ENCODE data around the gene MFF.
"Not testable (repeated sequence)": the region's sequence is repeated elsewhere in the genome, so short reads cannot be mapped to it uniquely, and the experiment has no call there.

Gene MFF

DNA sequence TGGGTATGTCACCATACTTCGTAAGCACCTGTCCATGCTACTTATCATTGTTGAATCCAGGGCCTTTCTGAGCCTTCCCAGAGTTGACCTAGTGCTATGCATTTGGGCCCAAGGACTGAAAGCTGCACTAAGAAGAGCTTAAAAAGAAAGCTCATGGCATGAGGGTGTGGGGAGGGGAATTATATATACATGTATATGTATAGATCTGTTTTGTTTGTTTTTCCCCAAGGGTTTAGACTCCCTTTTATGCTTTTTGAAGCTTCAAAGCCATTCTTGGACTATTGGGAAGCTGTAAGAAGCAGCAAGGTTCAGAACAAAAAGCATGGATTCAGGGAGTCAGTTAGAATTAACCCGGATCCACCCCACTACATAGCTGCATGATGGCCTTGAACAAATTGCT lies 23.3 kb downstream of the MFF start:
- no peaks in the 10 kb centered on the region for H3K27me3 Mint-ChIP-seq
- peaks cover 51% of the 10 kb centered on the region for H3K36me3 Mint-ChIP-seq (ENCODE audit: low read depth)
- H3K4me3 Mint-ChIP-seq: no peak overlapping the region
- H3K9me3 Mint-ChIP-seq: no peaks in the 10 kb centered on the region
- H3K27ac Mint-ChIP-seq: no peak overlapping the region
- no peaks in the 10 kb centered on the region for H3K4me1 Mint-ChIP-seq (ENCODE audit: low read depth)
- intact Hi-C loops (cut with micrococcal nuclease): no loop called here

DNA sequence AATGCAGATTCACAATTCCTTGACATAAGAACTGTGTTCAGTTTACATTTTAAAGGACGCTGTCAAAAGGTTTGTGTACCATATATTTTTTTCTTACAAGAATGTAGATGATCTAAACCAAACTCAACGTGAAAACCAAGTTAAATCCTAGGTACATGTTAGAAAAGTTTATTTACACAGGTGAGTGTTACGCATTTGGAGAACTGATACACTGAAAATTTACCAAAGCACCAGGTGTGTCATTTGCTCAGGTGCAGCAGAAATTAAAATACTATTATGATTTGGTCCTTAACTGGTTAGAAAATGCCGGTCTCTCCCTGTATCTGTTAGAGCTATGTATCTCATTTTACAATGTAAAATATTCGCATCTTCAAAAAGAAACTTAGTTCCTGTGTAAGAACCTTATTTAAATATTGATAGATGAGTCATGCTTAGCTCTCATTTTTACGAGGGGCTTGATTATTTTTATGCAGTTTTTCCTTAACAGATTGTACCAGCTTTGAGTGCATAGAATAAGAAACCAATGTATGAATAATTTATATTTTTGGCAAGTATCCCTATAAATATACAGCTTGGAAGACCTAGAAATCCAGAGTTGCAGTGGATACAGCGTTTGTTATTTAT lies 25.1 kb downstream of the MFF start:
- H3K36me3 Mint-ChIP-seq (ENCODE audit: low read depth): peaks cover 55% of the 10 kb centered on the region
- intact Hi-C loops (cut with micrococcal nuclease): no loop called here

DNA sequence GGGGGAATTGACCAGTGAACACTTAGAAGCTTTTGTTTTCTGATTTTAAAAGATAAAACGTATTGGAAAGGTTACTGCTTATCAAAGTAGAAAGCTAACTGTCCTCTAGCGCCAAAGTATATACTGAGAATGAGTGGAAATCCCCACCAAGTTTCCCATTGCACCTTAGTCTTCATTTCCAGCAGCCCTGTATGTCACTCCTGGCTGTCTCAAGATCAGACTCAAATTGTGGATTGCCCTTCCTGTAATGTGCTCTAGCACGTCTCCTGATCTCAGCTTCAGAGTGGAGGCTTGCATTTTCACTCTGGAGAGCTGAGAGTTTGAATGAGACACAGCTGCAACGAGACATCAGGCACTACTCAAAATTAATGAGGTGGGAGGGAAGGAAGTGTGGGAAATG lies 26.6 kb downstream of the MFF start:
- no peaks in the 10 kb centered on the region for H3K4me1 Mint-ChIP-seq (ENCODE audit: low read depth)
- no peak overlapping the region for H3K27ac Mint-ChIP-seq
- intact Hi-C loops (cut with micrococcal nuclease): no loop called here
- peaks cover 52% of the 10 kb centered on the region for H3K36me3 Mint-ChIP-seq (ENCODE audit: low read depth)
- H3K4me3 Mint-ChIP-seq: no peak overlapping the region
- no peaks in the 10 kb centered on the region for H3K27me3 Mint-ChIP-seq
- H3K9me3 Mint-ChIP-seq: no peaks in the 10 kb centered on the region

More for the DNA sequence above, 25.1 kb downstream of the MFF start:
- Mint-ChIP-seq H3K27me3 (no peaks in the 10 kb centered on the region), H3K27ac (no peak overlapping the region), H3K4me3 (no peak overlapping the region), H3K9me3 (no peaks in the 10 kb centered on the region), H3K4me1 (ENCODE audit: low read depth) (no peaks in the 10 kb centered on the region)

DNA sequence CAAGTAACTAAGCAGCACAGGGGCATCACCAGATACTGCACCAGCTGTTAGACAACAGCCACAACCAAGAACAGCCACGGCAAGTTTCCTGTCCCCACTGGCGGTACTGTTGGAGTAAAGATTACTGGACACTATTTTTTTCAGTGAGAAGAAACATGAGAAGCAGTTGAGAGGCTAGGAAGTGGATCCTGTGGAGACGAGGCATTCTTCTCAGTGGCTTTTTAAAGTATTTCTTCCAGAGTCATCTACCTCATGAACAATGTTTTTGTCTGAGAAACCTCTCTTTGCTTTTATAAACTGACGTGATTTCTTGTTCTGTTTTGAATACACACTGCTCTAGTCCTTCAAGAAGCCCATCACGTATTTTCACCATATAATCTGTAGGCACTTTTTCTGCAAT lies 35.3 kb downstream of the MFF start:
- no peak overlapping the region for H3K27ac Mint-ChIP-seq
- intact Hi-C loops (cut with micrococcal nuclease): loop anchor here (5.0 kb wide), 1 partner anchor 112 kb away; the partner anchor contains the start of gene AGFG1
- H3K9me3 Mint-ChIP-seq: no peaks in the 10 kb centered on the region
- no peaks in the 10 kb centered on the region for H3K27me3 Mint-ChIP-seq
- H3K36me3 Mint-ChIP-seq (ENCODE audit: low read depth): peaks cover 53% of the 10 kb centered on the region
- no peaks in the 10 kb centered on the region for H3K4me1 Mint-ChIP-seq (ENCODE audit: low read depth)
- H3K4me3 Mint-ChIP-seq: no peak overlapping the region

DNA sequence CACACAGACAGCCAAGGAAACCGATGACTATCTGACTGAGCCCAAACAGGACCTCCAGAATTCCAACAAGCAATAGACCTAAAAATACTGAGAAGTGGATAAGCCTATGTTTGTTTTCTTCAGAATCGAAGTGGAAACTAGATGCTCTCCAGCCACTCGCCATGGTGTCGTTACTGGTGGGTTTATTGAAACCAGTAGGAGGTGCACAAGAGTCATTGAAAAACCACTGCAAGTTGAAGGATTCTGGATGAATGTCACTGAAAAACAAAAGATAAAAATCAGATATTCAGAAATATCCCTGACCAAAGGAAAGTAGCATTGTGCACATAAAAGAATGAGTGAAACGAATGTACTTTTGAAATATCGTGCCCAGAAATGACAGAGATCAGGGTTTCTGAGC lies 38.7 kb downstream of the MFF start:
- intact Hi-C loops (cut with micrococcal nuclease): loop anchor here (2.0 to 5.0 kb wide), 2 partner anchors 109 to 403 kb away; partner anchors contain the start of gene AGFG1
- no peak overlapping the region for H3K4me3 Mint-ChIP-seq
- H3K36me3 Mint-ChIP-seq (ENCODE audit: low read depth): peaks cover 23% of the 10 kb centered on the region
- no peaks in the 10 kb centered on the region for H3K27me3 Mint-ChIP-seq
- H3K4me1 Mint-ChIP-seq (ENCODE audit: low read depth): peaks cover 21% of the 10 kb centered on the region
- no peaks in the 10 kb centered on the region for H3K9me3 Mint-ChIP-seq
- peak overlapping the region; percentile 23 for H3K27ac Mint-ChIP-seq

DNA sequence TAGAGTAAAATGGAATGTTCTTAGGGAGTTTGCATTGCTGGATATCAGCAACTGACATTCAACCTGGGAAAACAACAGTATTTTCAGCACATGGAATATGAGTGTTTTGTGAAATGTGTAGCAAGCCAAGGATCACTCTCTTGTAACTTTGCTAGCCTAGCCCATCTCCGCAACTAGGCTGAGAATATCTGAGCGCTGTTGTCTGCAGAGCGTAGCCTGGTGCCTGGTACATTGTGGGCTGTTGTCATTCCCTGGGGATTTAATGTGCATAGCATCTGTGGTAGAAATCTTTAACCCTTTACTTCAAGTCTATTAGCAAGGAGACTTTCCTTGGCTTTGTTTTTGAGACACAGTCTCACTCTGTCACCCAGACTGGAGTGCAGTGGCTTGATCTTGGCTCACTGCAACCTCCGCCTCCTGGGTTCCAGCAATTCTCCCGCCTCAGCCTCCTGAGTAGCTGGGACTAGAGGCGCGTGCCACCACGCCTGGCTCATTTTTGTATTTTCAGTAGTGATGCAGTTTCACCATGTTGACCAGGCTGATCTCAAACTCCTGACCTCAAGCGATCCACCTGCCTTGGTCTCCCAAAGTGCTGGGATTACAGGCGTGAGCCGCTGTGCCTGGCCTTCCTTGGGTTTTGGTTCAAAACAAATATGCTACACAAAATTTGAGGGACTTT lies 39.7 kb downstream of the MFF start:
- peaks cover 14% of the 10 kb centered on the region for H3K36me3 Mint-ChIP-seq (ENCODE audit: low read depth)
- H3K4me1 Mint-ChIP-seq (ENCODE audit: low read depth): peaks cover 31% of the 10 kb centered on the region
- not testable (repeated sequence) for H3K4me3 Mint-ChIP-seq, H3K9me3 Mint-ChIP-seq, H3K27me3 Mint-ChIP-seq
- H3K27ac Mint-ChIP-seq: peak overlapping the region; percentile 9
- intact Hi-C loops (cut with micrococcal nuclease): loop anchor here (5.0 kb wide), 2 partner anchors 37 to 108 kb away; partner anchors contain the start of genes AGFG1 and MFF

DNA sequence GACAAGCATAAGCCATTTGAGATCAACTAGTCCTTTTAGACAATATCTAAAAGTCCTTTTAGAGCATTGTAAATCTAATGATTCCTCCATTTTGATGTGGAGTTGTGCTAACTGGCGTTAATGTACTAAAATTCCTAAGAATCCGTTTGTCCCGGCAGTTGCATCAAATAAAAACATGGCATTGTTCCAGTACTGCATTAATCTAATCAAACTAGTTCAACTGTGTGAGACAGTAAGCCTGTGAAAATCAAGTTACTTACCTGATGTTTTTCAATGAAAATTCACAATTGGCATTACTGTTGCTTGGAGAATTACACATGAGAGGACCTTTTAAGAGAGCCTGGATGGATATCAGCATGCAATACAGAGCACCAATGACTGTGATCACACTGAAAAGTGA lies 40.8 kb downstream of the MFF start:
- no peaks in the 10 kb centered on the region for H3K27me3 Mint-ChIP-seq
- no peak overlapping the region for H3K4me3 Mint-ChIP-seq
- no peak overlapping the region for H3K27ac Mint-ChIP-seq
- intact Hi-C loops (cut with micrococcal nuclease): loop anchor here (5.0 kb wide), 1 partner anchor 39 kb away; the partner anchor contains the start of gene MFF
- peaks cover 42% of the 10 kb centered on the region for H3K4me1 Mint-ChIP-seq (ENCODE audit: low read depth)
- no peaks in the 10 kb centered on the region for H3K9me3 Mint-ChIP-seq
- H3K36me3 Mint-ChIP-seq (ENCODE audit: low read depth): peaks cover 4% of the 10 kb centered on the region

DNA sequence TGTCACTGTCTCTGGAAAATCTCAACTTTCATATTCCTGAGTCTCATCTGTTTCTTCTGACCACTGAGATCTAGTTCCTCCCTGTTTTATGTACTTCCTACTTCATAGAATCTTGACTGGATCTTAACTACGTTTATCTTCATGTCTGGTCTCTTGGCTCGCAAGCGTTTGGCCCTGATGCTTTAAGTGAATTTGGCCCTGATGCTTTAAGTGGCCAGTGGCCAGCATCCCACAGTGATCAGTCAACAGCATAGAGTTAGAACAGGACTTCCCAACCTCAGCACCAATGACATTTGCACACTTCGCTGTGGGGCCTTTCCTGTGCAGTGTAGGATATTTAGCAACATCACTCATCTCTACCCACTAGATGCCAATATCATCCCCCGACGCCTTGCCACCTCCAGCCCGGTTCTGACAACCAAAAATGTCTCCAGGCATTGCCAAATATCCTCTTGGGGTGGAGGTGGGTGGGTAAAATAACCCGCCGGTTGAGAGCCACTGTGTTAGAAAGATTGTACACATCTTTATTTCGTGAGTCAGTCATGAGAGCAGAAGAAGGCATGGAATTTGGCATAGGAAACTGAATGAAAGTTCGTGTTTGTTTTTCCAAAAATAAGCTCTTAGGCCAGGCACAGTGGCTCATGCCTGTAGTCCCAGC lies 41.8 kb downstream of the MFF start:
- H3K36me3 Mint-ChIP-seq (ENCODE audit: low read depth): no peaks in the 10 kb centered on the region
- intact Hi-C loops (cut with micrococcal nuclease): loop anchor here (5.0 kb wide), 1 partner anchor 40 kb away; the partner anchor contains the start of gene MFF
- no peak overlapping the region for H3K4me3 Mint-ChIP-seq
- peaks cover 48% of the 10 kb centered on the region for H3K4me1 Mint-ChIP-seq (ENCODE audit: low read depth)
- peak overlapping the region; percentile 86 for H3K27ac Mint-ChIP-seq
- no peaks in the 10 kb centered on the region for H3K27me3 Mint-ChIP-seq
- no peaks in the 10 kb centered on the region for H3K9me3 Mint-ChIP-seq

DNA sequence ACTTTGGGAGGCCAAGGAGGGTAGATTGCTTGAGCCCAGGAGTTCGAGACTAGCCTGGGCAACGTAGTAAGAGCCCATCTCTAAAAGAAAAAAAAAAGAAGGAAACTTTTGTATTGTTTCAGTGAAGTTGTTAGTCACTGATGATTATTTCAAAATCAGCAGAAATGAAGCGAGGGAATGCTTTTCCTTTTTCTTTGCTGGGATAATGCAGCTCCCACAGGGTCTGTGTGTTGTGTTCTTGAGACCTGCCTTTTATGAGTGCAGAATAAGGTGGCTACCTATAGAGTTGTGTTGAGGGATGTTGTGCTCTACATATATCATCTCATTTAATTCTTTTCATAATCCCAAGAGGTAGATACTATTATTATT lies 42.4 kb downstream of the MFF start:
- no peaks in the 10 kb centered on the region for H3K36me3 Mint-ChIP-seq (ENCODE audit: low read depth)
- peaks cover 52% of the 10 kb centered on the region for H3K4me1 Mint-ChIP-seq (ENCODE audit: low read depth)
- intact Hi-C loops (cut with micrococcal nuclease): loop anchor here (5.0 kb wide), 1 partner anchor 40 kb away; the partner anchor contains the start of gene MFF
- H3K4me3 Mint-ChIP-seq: no peak overlapping the region
- H3K9me3 Mint-ChIP-seq: no peaks in the 10 kb centered on the region
- peak overlapping the region; percentile 86 for H3K27ac Mint-ChIP-seq
- H3K27me3 Mint-ChIP-seq: no peaks in the 10 kb centered on the region

DNA sequence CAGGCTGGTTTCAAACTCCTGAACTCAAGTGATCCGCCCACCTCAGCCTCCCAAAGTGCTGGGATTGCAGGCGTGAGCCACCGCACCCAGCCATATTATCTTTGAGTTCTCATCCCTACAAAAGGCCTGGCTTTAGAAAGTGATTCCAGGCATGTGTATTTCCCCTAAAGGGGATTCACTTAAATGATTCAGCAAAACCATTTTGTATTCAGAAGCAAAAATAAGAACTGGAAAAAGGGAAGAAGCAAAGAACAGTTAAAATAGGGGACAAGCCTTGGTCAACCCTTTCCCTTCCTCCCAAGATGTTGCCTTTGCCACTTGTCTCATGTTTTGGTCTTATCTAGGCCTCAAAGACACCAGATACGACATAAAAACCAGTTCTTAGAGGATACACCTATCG lies 43.5 kb downstream of the MFF start:
- peaks cover 56% of the 10 kb centered on the region for H3K4me1 Mint-ChIP-seq (ENCODE audit: low read depth)
- intact Hi-C loops (cut with micrococcal nuclease): loop anchor here (5.0 kb wide), 1 partner anchor 41 kb away; the partner anchor contains the start of gene MFF
- no peaks in the 10 kb centered on the region for H3K36me3 Mint-ChIP-seq (ENCODE audit: low read depth)
- no peaks in the 10 kb centered on the region for H3K27me3 Mint-ChIP-seq
- no peak overlapping the region for H3K4me3 Mint-ChIP-seq
- no peaks in the 10 kb centered on the region for H3K9me3 Mint-ChIP-seq
- H3K27ac Mint-ChIP-seq: peak overlapping the region; percentile 89

DNA sequence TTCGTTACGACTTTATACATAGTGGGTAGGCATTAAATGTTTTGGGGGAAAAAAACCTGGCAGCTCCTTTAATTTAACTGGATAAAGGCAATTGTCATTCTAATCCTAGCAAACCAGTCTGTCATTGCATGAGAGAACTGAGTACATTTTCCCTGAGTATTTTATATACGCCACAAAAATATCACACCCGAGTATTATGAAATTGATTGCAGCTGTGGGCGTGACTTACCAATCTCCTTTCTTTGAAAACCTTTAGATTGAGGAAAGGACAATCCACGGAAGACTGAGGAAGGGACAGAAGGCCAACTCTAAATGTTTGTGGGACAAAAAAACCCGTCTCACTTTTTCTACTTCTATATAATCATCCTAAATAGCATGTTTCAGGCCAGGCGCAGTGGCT lies 45.0 kb downstream of the MFF start:
- no peak overlapping the region for H3K4me3 Mint-ChIP-seq
- peaks cover 56% of the 10 kb centered on the region for H3K4me1 Mint-ChIP-seq (ENCODE audit: low read depth)

DNA sequence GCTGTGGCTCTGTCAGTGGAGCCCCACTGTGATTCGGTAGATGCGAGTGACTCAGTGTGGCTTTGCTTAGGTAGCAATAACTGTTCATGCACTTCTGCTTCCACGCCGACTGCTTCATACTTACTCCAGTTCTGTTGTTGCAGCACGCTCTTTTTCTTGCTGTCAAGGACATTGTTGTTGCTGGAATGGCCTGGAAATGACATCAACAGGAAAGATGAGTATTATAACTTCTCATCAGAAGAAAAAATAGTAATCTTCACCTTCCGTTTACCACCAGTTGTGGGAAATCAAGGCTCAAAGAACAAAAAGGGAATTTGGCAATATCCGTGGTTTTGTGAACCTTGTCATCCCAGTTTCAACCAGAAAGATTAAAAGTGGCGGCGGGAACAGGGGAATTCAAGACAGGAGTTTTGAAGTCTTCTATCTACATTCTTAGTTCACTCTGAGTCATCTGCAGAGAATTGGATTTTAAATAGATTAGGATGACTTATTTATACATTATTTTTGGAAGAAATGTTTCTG lies 45.8 kb downstream of the MFF start:
- intact Hi-C loops (cut with micrococcal nuclease): loop anchor here (1.0 to 2.0 kb wide), 2 partner anchors 14 to 36 kb away; no protein-coding TSS in a partner anchor
- Mint-ChIP-seq H3K36me3 (ENCODE audit: low read depth) (no peaks in the 10 kb centered on the region), H3K27ac (peak overlapping the region; percentile 89), H3K4me1 (ENCODE audit: low read depth) (peaks cover 55% of the 10 kb centered on the region), H3K27me3 (no peaks in the 10 kb centered on the region), H3K9me3 (no peaks in the 10 kb centered on the region), H3K4me3 (peak overlapping the region; percentile 23)

More for the DNA sequence above, 45.0 kb downstream of the MFF start:
- H3K9me3 Mint-ChIP-seq: no peaks in the 10 kb centered on the region
- H3K27ac Mint-ChIP-seq: peak overlapping the region; percentile 89
- intact Hi-C loops (cut with micrococcal nuclease): loop anchor here (1.0 to 2.0 kb wide), 2 partner anchors 15 to 37 kb away; no protein-coding TSS in a partner anchor
- H3K27me3 Mint-ChIP-seq: no peaks in the 10 kb centered on the region
- no peaks in the 10 kb centered on the region for H3K36me3 Mint-ChIP-seq (ENCODE audit: low read depth)

DNA sequence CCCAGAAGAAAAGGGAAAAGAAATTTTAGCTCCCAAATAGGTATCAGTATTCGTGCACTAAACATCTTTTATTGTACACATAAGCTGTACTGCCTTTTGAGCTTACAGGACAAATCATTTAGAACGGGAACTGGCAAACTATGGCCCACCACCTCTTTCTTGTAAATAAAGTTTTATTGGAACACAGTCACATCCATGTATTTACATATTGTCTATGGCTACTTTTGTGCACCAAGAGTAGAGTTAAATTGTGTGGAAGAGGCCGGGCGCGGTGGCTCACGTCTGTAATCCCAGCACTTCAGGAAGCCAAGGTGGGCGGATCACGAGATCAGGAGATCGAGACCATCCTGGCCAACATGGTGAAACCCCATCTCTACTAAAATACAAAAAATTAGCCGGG lies 48.3 kb downstream of the MFF start:
- intact Hi-C loops (cut with micrococcal nuclease): no loop called here

DNA sequence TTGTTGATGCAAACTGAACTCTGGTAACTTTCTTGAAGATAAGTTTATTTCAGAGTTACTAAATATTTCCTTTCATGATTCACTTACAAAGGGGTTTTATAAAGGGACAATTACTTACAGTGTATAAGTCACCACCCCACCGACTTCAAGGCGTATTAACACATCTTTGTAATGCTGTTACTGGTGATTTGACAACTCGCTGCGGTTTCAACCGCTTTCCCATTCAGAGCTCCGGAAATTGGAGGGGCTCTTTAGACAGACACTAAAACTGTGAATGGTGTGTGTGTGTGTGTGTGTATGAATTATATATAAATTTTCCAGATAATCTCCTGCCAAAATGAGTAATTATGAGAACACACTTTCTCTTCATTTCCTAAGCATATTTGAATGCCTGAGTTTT lies 49.1 kb downstream of the MFF start:
- Mint-ChIP-seq H3K36me3 (ENCODE audit: low read depth) (no peaks in the 10 kb centered on the region), H3K4me1 (ENCODE audit: low read depth) (peaks cover 46% of the 10 kb centered on the region), H3K9me3 (no peaks in the 10 kb centered on the region), H3K4me3 (no peak overlapping the region), H3K27me3 (no peaks in the 10 kb centered on the region), H3K27ac (no peak overlapping the region)
- intact Hi-C loops (cut with micrococcal nuclease): no loop called here

More for the DNA sequence above, 48.3 kb downstream of the MFF start:
- Mint-ChIP-seq H3K4me3 (no peak overlapping the region), H3K9me3 (no peaks in the 10 kb centered on the region), H3K36me3 (ENCODE audit: low read depth) (no peaks in the 10 kb centered on the region), H3K27ac (peak overlapping the region; percentile 0), H3K27me3 (no peaks in the 10 kb centered on the region), H3K4me1 (ENCODE audit: low read depth) (peaks cover 53% of the 10 kb centered on the region)

Data from dendritic cell treated with granulocyte-macrophage colony-stimulating factor and Interleukin-4, amounts not matched to agents 40 ng/mL and 50 ng/mL, for 4 days (primary cell).